Naive thymus-derived CD4-positive, alpha-beta T cell (primary cell): Measurements from ENCODE around the gene AP5S1. TPM values are rescaled to one million over a fixed set of nuclear protein-coding genes. Genes with fewer than 3 reads are reported as not detected.
"Not testable (repeated sequence)": the region's sequence is repeated elsewhere in the genome, so short reads cannot be mapped to it uniquely, and the experiment has no call there.

Experiments used
- ATAC-seq: fragments of 150-1000 bp; cut with Tn5 transposase; 2 replicates; pipeline ENCODE4 v1.10.0; 2021; ENCODE audit warnings: mild to moderate bottlenecking, moderate library complexity
- CTCF ChIA-PET: fragments of 350-600 bp; sonication (Branson Sonifier 250); formaldehyde crosslinking; loops from one replicate; lab custom pipeline; 2021; ENCODE audit warnings: antibody characterized with exemption; lab: Charles Lee
- POLR2A ChIA-PET: fragments of 350-600 bp; sonication (Branson Sonifier 250); formaldehyde crosslinking; loops from one replicate; lab custom pipeline; 2021; ENCODE audit warnings: antibody characterized with exemption, inconsistent platforms; lab: Charles Lee
- DNase-seq, 9 donors: peaks; one replicate each; pipeline versions ENCODE4 v3.0.0 to v3.0.0-alpha.2; 2020 to 2022; ENCODE audit warnings: mixed read lengths in 1 of 9
- H3K27ac ChIP-seq: one replicate; pipeline ENCODE4 v1.7.0; 2013; ENCODE audit warnings: mild to moderate bottlenecking, low read depth, low read length, moderate library complexity
- H3K27me3 ChIP-seq, 2 donors: one replicate each; pipeline ENCODE4 v1.7.0; 2013; ENCODE audit warnings: low read length in 2 of 2, mild to moderate bottlenecking in 2 of 2, moderate library complexity in 2 of 2; ENCODE audit not compliant: control insufficient read depth in 2 of 2, insufficient read depth in 2 of 2
- H3K36me3 ChIP-seq, 3 experiments: 1 replicate in 2 of 3; 2 replicates in 1 of 3; pipeline ENCODE4 v1.7.0; 2013; ENCODE audit warnings: low read length in 3 of 3, mild to moderate bottlenecking in 3 of 3, moderate library complexity in 1 of 3; ENCODE audit not compliant: insufficient read depth in 3 of 3, control insufficient read depth in 2 of 3
- H3K4me1 ChIP-seq, 2 donors: one replicate each; pipeline ENCODE4 v1.7.0; 2013; ENCODE audit warnings: low read length in 2 of 2, mild to moderate bottlenecking in 2 of 2, moderate library complexity in 1 of 2; ENCODE audit not compliant: control insufficient read depth in 2 of 2, insufficient read depth in 2 of 2
- H3K4me3 ChIP-seq: 2 replicates; pipeline ENCODE4 v1.7.0; 2013; ENCODE audit warnings: mild to moderate bottlenecking, low read length
- H3K9me3 ChIP-seq, 3 experiments: 1 replicate in 2 of 3; 2 replicates in 1 of 3; pipeline ENCODE4 v1.7.0; 2013; ENCODE audit warnings: low read length in 3 of 3; ENCODE audit not compliant: control insufficient read depth in 2 of 3
- H3K27ac Mint-ChIP-seq, 9 donors: one replicate each; pipeline ENCODE4 v1.8.0; 2020 to 2022; ENCODE audit warnings: mixed read lengths in 9 of 9, mild to moderate bottlenecking in 8 of 9, moderate library complexity in 5 of 9, inconsistent platforms in 2 of 9
- H3K27me3 Mint-ChIP-seq, 5 donors: one replicate each; pipeline ENCODE4 v1.8.0; 2021 to 2022; ENCODE audit warnings: mixed read lengths in 5 of 5, mild to moderate bottlenecking in 1 of 5
- H3K36me3 Mint-ChIP-seq, 5 donors: one replicate each; pipeline ENCODE4 v1.8.0; 2020 to 2022; ENCODE audit warnings: mixed read lengths in 5 of 5, mild to moderate bottlenecking in 3 of 5, inconsistent platforms in 1 of 5
- H3K4me1 Mint-ChIP-seq, 7 donors: one replicate each; pipeline ENCODE4 v1.8.0; 2020 to 2022; ENCODE audit warnings: mixed read lengths in 7 of 7, mild to moderate bottlenecking in 3 of 7, inconsistent platforms in 1 of 7
- H3K4me3 Mint-ChIP-seq, 10 donors: one replicate each; pipeline ENCODE4 v1.8.0; 2020 to 2022; ENCODE audit warnings: mild to moderate bottlenecking in 10 of 10, mixed read lengths in 10 of 10, moderate library complexity in 6 of 10, inconsistent platforms in 2 of 10
- H3K9me3 Mint-ChIP-seq, 11 donors: one replicate each; pipeline ENCODE4 v1.8.0; 2020 to 2022; ENCODE audit warnings: mixed read lengths in 11 of 11, mild to moderate bottlenecking in 4 of 11, inconsistent platforms in 1 of 11, moderate library complexity in 1 of 11
- intact Hi-C, 2 donors: fragments of 100-400 bp; cut with micrococcal nuclease; formaldehyde crosslinking; loops; one replicate each; pipeline ENCODE4 v1.15.1; 2023
- polyA plus RNA-seq, 2 donors: library from polyadenylated mRNA; unstranded; fragments of 300-500 nt; fragmentation: Illumina TruSeq; gene quantifications; one replicate each; pipeline ENCODE4 v1.2.3, GENCODE V29; 2021
- total RNA-seq, 6 experiments: library from RNA in 5 of 6; stranded (reverse) in 5 of 6; gene quantifications; 1 replicate in 5 of 6; 2 replicates in 1 of 6; pipeline ENCODE4 v1.2.3 and lab custom pipeline; 2021 to 2026

The AP5S1 gene
- total and polyA plus RNA-seq, 7 experiments from 2014 or later, result 7.9 to 25.9 (median 12.3) TPM

DNA sequence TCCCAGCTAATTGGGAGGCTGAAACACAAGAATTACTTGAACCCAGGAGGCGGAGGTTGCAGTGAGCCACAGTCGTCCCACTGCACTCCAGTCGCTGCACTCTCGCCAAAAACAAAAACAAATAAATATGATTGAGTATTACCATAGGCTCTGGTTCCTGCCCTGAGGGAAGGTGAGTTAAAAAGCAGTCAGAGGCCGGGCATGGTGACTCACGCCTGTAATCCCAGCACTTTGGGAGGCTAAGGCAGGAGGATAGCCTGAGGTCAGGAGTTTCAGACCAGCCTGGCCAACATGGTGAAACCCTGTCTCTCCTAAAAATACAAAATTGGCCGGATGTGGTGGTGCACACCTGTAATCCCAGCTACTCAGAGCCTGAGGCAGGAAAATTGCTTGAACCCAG is 19.9 kb downstream of the AP5S1 start:
- ATAC-seq, H3K27me3 Mint-ChIP-seq, DNase-seq, H3K27ac Mint-ChIP-seq, intact Hi-C loops, H3K4me1 ChIP-seq, H3K9me3 ChIP-seq, H3K4me3 ChIP-seq, H3K27me3 ChIP-seq, H3K4me3 Mint-ChIP-seq, H3K27ac ChIP-seq, H3K36me3 ChIP-seq, CTCF ChIA-PET, H3K9me3 Mint-ChIP-seq: not testable (repeated sequence)
- POLR2A ChIA-PET, result interaction anchor here (1.0 kb wide), 1 partner anchor 8 kb away, joined by 5 read pairs; no protein-coding TSS in a partner anchor
- Mint-ChIP-seq H3K4me1 (peaks cover 0 to 16% (median 10%) of the 10 kb centered on the region in 7 donors), H3K36me3 (peaks cover 0 to 12% (median 0%) of the 10 kb centered on the region in 5 donors)

GRCh38 chr20:3842348-3842930 is 22.1 kb downstream of the AP5S1 start:
- no peak for ATAC-seq
- peak overlapping the region in 1 of 9 donors; percentile 31 for H3K27ac Mint-ChIP-seq

GRCh38 chr20:3843490-3843889 is 23.1 kb downstream of the AP5S1 start:
- Histone ChIP-seq H3K27me3 (no peaks in the 10 kb centered on the region), H3K4me3 (no peak overlapping the region), H3K4me1 (peaks cover 0 to 16% of the 10 kb centered on the region in 2 donors), H3K27ac (no peak overlapping the region), H3K9me3 (no peaks in the 10 kb centered on the region), H3K36me3 (peaks cover 0 to 9% (median 0%) of the 10 kb centered on the region in 3 experiments)
- H3K36me3 Mint-ChIP-seq, result peaks cover 0 to 7% (median 0%) of the 10 kb centered on the region in 5 donors
- no peak for ATAC-seq
- H3K27me3 Mint-ChIP-seq, result no peaks in the 10 kb centered on the region
- no peaks in the 10 kb centered on the region for H3K9me3 Mint-ChIP-seq
- CTCF ChIA-PET, result interaction anchor here (0.6 kb wide), 2 partner anchors 59 to 682 kb away, joined by 3 read pairs; no protein-coding TSS in a partner anchor
- intact Hi-C loops, result no loop called here
- DNase-seq, result no peak
- H3K4me3 Mint-ChIP-seq, result no peak overlapping the region
- POLR2A ChIA-PET, result no interaction called here
- H3K27ac Mint-ChIP-seq, result no peak overlapping the region
- peaks cover 7 to 31% (median 25%) of the 10 kb centered on the region in 7 donors for H3K4me1 Mint-ChIP-seq

More at GRCh38 chr20:3842348-3842930, 22.1 kb downstream of the AP5S1 start:
- H3K9me3 Mint-ChIP-seq, result no peaks in the 10 kb centered on the region
- no peak overlapping the region for H3K27ac ChIP-seq
- ChIA-PET CTCF (no interaction called here), POLR2A (interaction anchor here (0.6 kb wide), 1 partner anchor 72 kb away, joined by 3 read pairs; no protein-coding TSS in a partner anchor)
- DNase-seq, result no peak
- no peaks in the 10 kb centered on the region for H3K27me3 ChIP-seq
- no peak overlapping the region for H3K4me3 Mint-ChIP-seq
- peaks cover 4 to 22% (median 17%) of the 10 kb centered on the region in 7 donors for H3K4me1 Mint-ChIP-seq
- H3K9me3 ChIP-seq, result no peaks in the 10 kb centered on the region
- peaks cover 0 to 6% (median 0%) of the 10 kb centered on the region in 3 experiments for H3K36me3 ChIP-seq
- H3K36me3 Mint-ChIP-seq, result peaks cover 0 to 7% (median 0%) of the 10 kb centered on the region in 5 donors
- H3K27me3 Mint-ChIP-seq, result no peaks in the 10 kb centered on the region
- intact Hi-C loops, result no loop called here
- H3K4me1 ChIP-seq, result peaks cover 0 to 11% of the 10 kb centered on the region in 2 donors
- no peak overlapping the region for H3K4me3 ChIP-seq

DNA sequence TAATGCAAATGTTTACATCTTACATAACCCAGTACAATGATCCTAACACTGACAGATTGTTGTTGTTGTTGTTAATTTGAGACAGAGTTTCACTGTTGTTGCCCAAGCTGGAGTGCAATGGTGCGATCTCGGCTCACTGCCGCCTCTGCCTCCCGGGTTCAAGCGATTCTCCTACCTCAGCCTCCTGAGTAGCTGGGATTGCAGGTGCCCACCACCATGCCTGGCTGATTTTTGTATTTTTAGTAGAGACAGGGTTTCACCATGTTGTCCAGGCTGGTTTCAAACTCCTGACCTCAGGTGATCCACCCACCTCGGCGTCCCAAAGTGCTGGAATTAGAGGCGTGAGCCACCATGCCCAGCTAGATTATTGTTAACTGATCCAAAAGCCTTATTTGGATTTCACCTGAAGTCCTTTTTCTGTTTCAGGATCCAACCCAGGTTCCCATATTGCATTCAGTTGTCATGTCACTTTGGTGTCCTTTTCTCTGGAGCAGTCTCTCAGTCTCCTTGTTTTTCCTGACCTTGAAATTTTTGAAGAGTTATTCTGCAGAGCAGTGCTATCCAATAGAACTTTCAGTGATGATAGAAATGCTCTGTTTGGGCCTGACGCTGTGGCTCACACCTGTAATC is 23.8 kb downstream of the AP5S1 start:
- H3K27me3 ChIP-seq, H3K9me3 ChIP-seq, H3K9me3 Mint-ChIP-seq, ATAC-seq, H3K36me3 Mint-ChIP-seq, H3K4me3 ChIP-seq, intact Hi-C loops, H3K36me3 ChIP-seq, H3K27ac ChIP-seq, DNase-seq, H3K27ac Mint-ChIP-seq, H3K27me3 Mint-ChIP-seq: not testable (repeated sequence)
- Mint-ChIP-seq H3K4me1 (peaks cover 13 to 33% (median 27%) of the 10 kb centered on the region in 7 donors), H3K4me3 (peak overlapping the region in 1 of 10 donors; percentile 51)
- POLR2A ChIA-PET, result interaction anchor here (1.4 to 1.8 kb wide), 2 partner anchors 57 to 76 kb away, joined by 3 to 8 read pairs; partner anchors contain the start of genes ADISSP and CENPB
- CTCF ChIA-PET, result interaction anchor here (0.6 to 0.8 kb wide), 2 partner anchors 12 to 683 kb away, joined by 3 read pairs; no protein-coding TSS in a partner anchor
- H3K4me1 ChIP-seq, result peaks cover 0 to 13% of the 10 kb centered on the region in 2 donors

GRCh38 chr20:3846378-3846739 is 26.0 kb downstream of the AP5S1 start:
- Mint-ChIP-seq H3K27ac (peak overlapping the region; percentile 59 to 94 (median 86)), H3K27me3 (no peaks in the 10 kb centered on the region), H3K4me1 (peaks cover 16 to 30% (median 27%) of the 10 kb centered on the region in 7 donors), H3K9me3 (no peaks in the 10 kb centered on the region), H3K4me3 (peak overlapping the region; percentile 85 to 93 (median 90)), H3K36me3 (peaks cover 0 to 6% (median 0%) of the 10 kb centered on the region in 5 donors)
- Histone ChIP-seq H3K27ac (peak overlapping the region; percentile 96), H3K4me3 (peak overlapping the region; percentile 86), H3K27me3 (no peaks in the 10 kb centered on the region), H3K9me3 (no peaks in the 10 kb centered on the region), H3K36me3 (peaks cover 0 to 9% (median 0%) of the 10 kb centered on the region in 3 experiments), H3K4me1 (peaks cover 0 to 10% of the 10 kb centered on the region in 2 donors)
- ATAC-seq (no peak), DNase-seq (peak in 2 of 9 donors; percentile 7 to 21)
- intact Hi-C loops, result loop anchor here (1.0 to 5.0 kb wide), 10 partner anchors 26 to 169 kb away; partner anchors contain the start of genes ADISSP (in 2 of the 2), AP5S1 (in 2 of the 2), CENPB (in 2 of the 2) and PANK2 (in 2 of the 2)
- ChIA-PET CTCF (no interaction called here), POLR2A (interaction anchor here (0.9 to 1.4 kb wide), 2 partner anchors 9 to 20 kb away, joined by 4 to 8 read pairs; no protein-coding TSS in a partner anchor)

GRCh38 chr20:3846740-3847428 is 26.5 kb downstream of the AP5S1 start, which contains the start of gene MAVS:
MAVS (plus strand) TSS chr20:3846834; CDS start chr20:3854625, 7,791 bp downstream.
- peaks cover 16 to 30% (median 27%) of the 10 kb centered on the region in 7 donors for H3K4me1 Mint-ChIP-seq
- DNase-seq, result peak; percentile 76 to 93 (median 82)
- CTCF ChIA-PET, result no interaction called here
- Histone ChIP-seq H3K27ac (peak within 1 kb of the TSS; percentile 96), H3K36me3 (peaks cover 0 to 9% (median 0%) of the 10 kb centered on the region in 3 experiments), H3K9me3 (no peaks in the 10 kb centered on the region), H3K4me3 (peak within 1 kb of the TSS; percentile 86), H3K27me3 (no peaks in the 10 kb centered on the region), H3K4me1 (peaks cover 0 to 10% of the 10 kb centered on the region in 2 donors)
- POLR2A ChIA-PET, result interaction anchor here (1.0 to 1.1 kb wide), 3 partner anchors 11 to 60 kb away, joined by 3 read pairs; partner anchors contain the start of gene CENPB
- peak within 1 kb of the TSS; percentile 85 to 93 (median 90) for H3K4me3 Mint-ChIP-seq
- intact Hi-C loops, result loop anchor here (1.0 to 5.0 kb wide), 10 partner anchors 27 to 168 kb away; partner anchors contain the start of genes ADISSP (in 2 of the 2), AP5S1 (in 2 of the 2), CENPB (in 2 of the 2) and PANK2 (in 2 of the 2)
- no peaks in the 10 kb centered on the region for H3K9me3 Mint-ChIP-seq
- H3K27me3 Mint-ChIP-seq, result no peaks in the 10 kb centered on the region
- H3K36me3 Mint-ChIP-seq, result peaks cover 0 to 6% (median 0%) of the 10 kb centered on the region in 5 donors
- ATAC-seq, result peak; percentile 100
- peak within 1 kb of the TSS; percentile 59 to 95 (median 90) for H3K27ac Mint-ChIP-seq
